ENCODE measurements around the gene RAMP1.

Gene RAMP1

GRCh38 chr2:237898057-237898414, 38.6 kb downstream of the RAMP1 start:
- no peak for DNase-seq

- DNase-seq: no peak
These were observed 41.7 kb downstream of the RAMP1 start for GRCh38 chr2:237900891-237901831.

GRCh38 chr2:237901932-237902850, 42.8 kb downstream of the RAMP1 start:
- no peak for DNase-seq

- no peak for DNase-seq
These were observed 45.6 kb downstream of the RAMP1 start for GRCh38 chr2:237904831-237905599.

- no peak for DNase-seq
These were observed 47.7 kb downstream of the RAMP1 start for GRCh38 chr2:237907144-237907543.

GRCh38 chr2:237909075-237909695, 49.8 kb downstream of the RAMP1 start:
- no peak for DNase-seq

- DNase-seq: no peak
These were observed 50.5 kb downstream of the RAMP1 start for GRCh38 chr2:237909801-237910475.

GRCh38 chr2:237910576-237911362, 51.3 kb downstream of the RAMP1 start:
- DNase-seq: no peak

GRCh38 chr2:237911363-237912017, 52.1 kb downstream of the RAMP1 start:
- DNase-seq: no peak

- no peak for DNase-seq
These were observed 53.1 kb downstream of the RAMP1 start for GRCh38 chr2:237912271-237913192.

- DNase-seq: no peak
These were observed 53.9 kb downstream of the RAMP1 start for GRCh38 chr2:237913193-237913917.

- no peak for DNase-seq
These were observed 56.2 kb downstream of the RAMP1 start for GRCh38 chr2:237915576-237915975.

GRCh38 chr2:237916296-237916695, 56.9 kb downstream of the RAMP1 start:
- no peak for DNase-seq

GRCh38 chr2:237917696-237918374, 58.4 kb downstream of the RAMP1 start:
- no peak for DNase-seq

- no peak for DNase-seq
These were observed 60.2 kb downstream of the RAMP1 start for GRCh38 chr2:237919593-237919992.

- no peak for DNase-seq
These were observed 61.2 kb downstream of the RAMP1 start for GRCh38 chr2:237920673-237921072.

GRCh38 chr2:237921967-237922492, 62.6 kb downstream of the RAMP1 start:
- no peak for DNase-seq
